WERI-Rb-1 (cell line): ENCODE data around the gene HEATR5B.
A peak's percentile ranks its signal among the peaks of the same experiment; 100 is the strongest.

Source experiments
- DNase-seq: peaks from one replicate; pipeline ENCODE4 v3.0.0-alpha.2; 2020
- H3K27ac ChIP-seq: fragments of 250-450 bp; sonication (Bioruptor Pico); 2 replicates; pipeline ENCODE4 v1.5.1; 2020; ENCODE audit warnings: mild to moderate bottlenecking, moderate library complexity
- H3K27me3 ChIP-seq: fragments of 250-450 bp; sonication (Bioruptor Pico); 2 replicates; pipeline ENCODE4 v1.5.1; 2021; ENCODE audit warnings: mild to moderate bottlenecking, low read depth, moderate library complexity; ENCODE audit not compliant: insufficient read depth, severe bottlenecking
- H3K36me3 ChIP-seq: fragments of 250-450 bp; sonication (Bioruptor Pico); 2 replicates; pipeline ENCODE4 v1.5.1; 2020; ENCODE audit warnings: mild to moderate bottlenecking, moderate library complexity
- H3K4me3 ChIP-seq: 2 replicates; pipeline ENCODE4 v1.5.1; 2011; ENCODE audit warnings: low read depth, mild to moderate bottlenecking, control low read depth, low read length
- H3K9me3 ChIP-seq: fragments of 250-450 bp; sonication (Bioruptor Pico); 2 replicates; pipeline ENCODE4 v1.5.1; 2021; ENCODE audit warnings: mild to moderate bottlenecking, moderate library complexity; ENCODE audit not compliant: severe bottlenecking
- CTCF ChIP-seq: IDR thresholded peaks from 2 replicates; pipeline ENCODE4 v1.5.1; 2011; ENCODE audit warnings: low read depth, mild to moderate bottlenecking, control low read depth, inconsistent platforms, low read length

The HEATR5B gene

GRCh38 chr2:37083873-37084794, at the start of gene HEATR5B, which contains the start of gene GPATCH11:
TSS of gene HEATR5B (minus strand) at chr2:37084372. CDS start at chr2:37083414, 958 bp downstream.
TSS of gene GPATCH11 (plus strand) at chr2:37084518. CDS start at chr2:37088382, 3,864 bp downstream.
- no peak for TF ChIP-seq CTCF
- H3K27ac ChIP-seq = peak within 1 kb of the TSS; percentile 62
- H3K36me3 ChIP-seq = peaks cover 27% of the 10 kb centered on the region
- no peaks in the 10 kb centered on the region for H3K27me3 ChIP-seq
- no peaks in the 10 kb centered on the region for H3K9me3 ChIP-seq
- peak within 1 kb of the TSS; percentile 78 for H3K4me3 ChIP-seq
- peak; percentile 99 for DNase-seq

- no peak for TF ChIP-seq CTCF
- H3K9me3 ChIP-seq = no peaks in the 10 kb centered on the region
- H3K27me3 ChIP-seq = no peaks in the 10 kb centered on the region
- no peak overlapping the region for H3K4me3 ChIP-seq
- H3K36me3 ChIP-seq = peaks cover 93% of the 10 kb centered on the region
- no peak for DNase-seq
- H3K27ac ChIP-seq = no peak overlapping the region
Measured at GRCh38 chr2:37132914-37133313, 48.7 kb upstream of the HEATR5B start.

GRCh38 chr2:37125416-37125815, 41.2 kb upstream of the HEATR5B start:
- no peaks in the 10 kb centered on the region for H3K27me3 ChIP-seq
- no peak overlapping the region for H3K4me3 ChIP-seq
- DNase-seq = no peak
- no peak overlapping the region for H3K27ac ChIP-seq
- H3K9me3 ChIP-seq = no peaks in the 10 kb centered on the region
- H3K36me3 ChIP-seq = peaks cover 62% of the 10 kb centered on the region
- TF ChIP-seq CTCF = no peak

GRCh38 chr2:37119157-37119556, 35.0 kb upstream of the HEATR5B start:
- H3K27ac ChIP-seq = no peak overlapping the region
- DNase-seq = no peak

GRCh38 chr2:37117566-37117965, 33.4 kb upstream of the HEATR5B start:
- H3K27ac ChIP-seq = no peak overlapping the region
- no peak for DNase-seq
- TF ChIP-seq CTCF = no peak
- H3K9me3 ChIP-seq = no peaks in the 10 kb centered on the region
- peaks cover 60% of the 10 kb centered on the region for H3K36me3 ChIP-seq
- no peak overlapping the region for H3K4me3 ChIP-seq
- no peaks in the 10 kb centered on the region for H3K27me3 ChIP-seq

More at GRCh38 chr2:37119157-37119556, 35.0 kb upstream of the HEATR5B start:
- Histone ChIP-seq H3K9me3 (no peaks in the 10 kb centered on the region), H3K4me3 (no peak overlapping the region), H3K27me3 (no peaks in the 10 kb centered on the region), H3K36me3 (peaks cover 53% of the 10 kb centered on the region)
- TF ChIP-seq CTCF = no peak
